Transverse colon (tissue), 4 donors: ENCODE results near the gene UBE2O. TPM values are rescaled to one million over a fixed set of nuclear protein-coding genes. Genes with fewer than 3 reads are reported as not detected.

Experiments
- DNase-seq: peaks from one replicate; pipeline ENCODE4 v3.0.0-alpha.2; 2019
- H3K27ac ChIP-seq, 4 donors: fragments of 200-600 bp; sonication (generic); 2 replicates each; pipeline ENCODE4 v1.5.1; 2016 to 2018; ENCODE audit warnings: inconsistent platforms in 4 of 4
- H3K27me3 ChIP-seq: fragments of 200-600 bp; sonication (generic); 2 replicates; pipeline ENCODE4 v1.5.1; 2017; ENCODE audit warnings: inconsistent platforms
- H3K36me3 ChIP-seq, 4 donors: fragments of 200-600 bp; sonication (generic); 2 replicates each; pipeline ENCODE4 v1.5.1; 2017 to 2019; ENCODE audit warnings: inconsistent platforms in 4 of 4
- H3K4me1 ChIP-seq, 4 donors: fragments of 200-600 bp; sonication (generic); 2 replicates each; pipeline ENCODE4 v1.5.1; 2017 to 2020; ENCODE audit warnings: inconsistent platforms in 4 of 4
- H3K4me3 ChIP-seq, 4 donors: fragments of 200-600 bp; sonication (generic); 1 replicate in 1 of 4; 2 replicates in 3 of 4; pipeline versions ENCODE4 v1.5.1 to v1.6.1; 2017 to 2019; ENCODE audit warnings: inconsistent platforms in 4 of 4
- H3K9me3 ChIP-seq, 2 donors: fragments of 200-600 bp; sonication (generic); 2 replicates each; pipeline ENCODE4 v1.5.1; 2017 to 2019; ENCODE audit warnings: inconsistent platforms in 2 of 2
- EP300 ChIP-seq: sonication (generic); formaldehyde crosslinking; IDR thresholded peaks from one replicate; pipeline ENCODE4 v1.6.1; 2017; ENCODE audit warnings: antibody characterized with exemption, low read depth
- POLR2A ChIP-seq: fragments of 450-650 bp; IDR thresholded peaks from one replicate; pipeline ENCODE4 v1.6.1; 2016; ENCODE audit warnings: antibody characterized with exemption, mild to moderate bottlenecking, moderate library complexity
- POLR2AphosphoS5 ChIP-seq, 3 donors: sonication (generic); formaldehyde crosslinking; IDR thresholded peaks; one replicate each; pipeline ENCODE4 v1.6.1; 2016; ENCODE audit warnings: antibody characterized with exemption in 3 of 3
- WGBS, 2 donors: methylation state at CpG; one replicate each; pipeline ENCODE4 v1.1.5; 2018; ENCODE audit warnings: low coverage in 1 of 2; 5-methylcytosine and 5-hydroxymethylcytosine counted together
- in situ Hi-C, 4 donors: fragments of 200-750 bp; cut with MboI; loops; one replicate each; pipeline versions ENCODE4 v1.15.0 to v1.15.1; 2017; ENCODE audit warnings: low sequenced_read_pairs in 3 of 4, low pct_ligation_motif_present in 1 of 4, low pct_unique_long_range_greater_than_20kb in 1 of 4
- intact Hi-C: fragments of 100-400 bp; cut with DNase I; formaldehyde crosslinking; loops from one replicate; pipeline ENCODE4 v1.15.1; 2023; ENCODE audit warnings: low total_unique reads
- total RNA-seq, 4 donors: library from RNA; depleted of rRNA; stranded (reverse); fragments of >200 nt; gene quantifications; one replicate each; pipeline ENCODE4 v1.1.0, GENCODE V29; 2016
- TF ChIP-seq, protein P1 (sequence below), 5 experiments: fragments of 200-600 bp in 3 of 5; fragments of 450-650 bp in 2 of 5; sonication (generic) in 3 of 5; IDR thresholded peaks; 1 replicate in 2 of 5; 2 replicates in 3 of 5; pipeline ENCODE4 v1.5.1; 2016 to 2017; ENCODE audit warnings: antibody characterized with exemption in 5 of 5, inconsistent platforms in 3 of 5, mild to moderate bottlenecking in 2 of 5, moderate library complexity in 1 of 5

UBE2O gene
- total RNA-seq, 4 donors from 2014 or later, result 9.8 to 28.8 (median 15.9) TPM

DNA sequence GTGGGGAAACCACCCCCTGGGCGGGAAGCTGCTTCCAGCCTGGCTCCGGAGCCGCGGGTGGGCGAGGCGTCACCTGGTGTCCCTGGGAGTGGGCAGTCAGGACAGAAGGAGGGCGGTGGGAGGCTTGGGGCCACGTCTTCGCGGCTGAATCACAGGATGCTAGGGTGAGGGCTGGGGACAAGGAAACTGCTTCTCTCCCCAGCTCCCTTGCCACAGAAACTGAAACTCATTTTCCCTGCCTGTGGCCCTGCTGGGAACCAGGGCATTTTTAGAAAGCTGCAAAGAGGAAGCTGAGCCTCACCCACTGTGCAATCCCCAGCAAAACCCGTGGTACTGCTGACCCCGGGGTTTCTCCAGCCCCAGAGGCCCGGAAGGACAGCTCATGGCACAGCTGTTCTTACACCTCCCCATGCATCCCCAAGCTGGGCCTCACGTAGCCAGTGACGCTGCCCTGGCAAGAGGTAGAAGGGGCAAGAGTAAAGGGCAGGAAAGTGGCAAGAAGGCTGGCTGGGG is 40.1 kb upstream of the UBE2O start:
- Histone ChIP-seq H3K4me3 (peak overlapping the region in 1 of 4 donors; percentile 23), H3K27ac (peak overlapping the region; percentile 77 to 86 (median 84)), H3K9me3 (no peaks in the 10 kb centered on the region), H3K36me3 (no peaks in the 10 kb centered on the region), H3K27me3 (no peaks in the 10 kb centered on the region), H3K4me1 (peaks cover 23 to 55% (median 48%) of the 10 kb centered on the region in 4 donors)
- TF ChIP-seq, protein P1, sequence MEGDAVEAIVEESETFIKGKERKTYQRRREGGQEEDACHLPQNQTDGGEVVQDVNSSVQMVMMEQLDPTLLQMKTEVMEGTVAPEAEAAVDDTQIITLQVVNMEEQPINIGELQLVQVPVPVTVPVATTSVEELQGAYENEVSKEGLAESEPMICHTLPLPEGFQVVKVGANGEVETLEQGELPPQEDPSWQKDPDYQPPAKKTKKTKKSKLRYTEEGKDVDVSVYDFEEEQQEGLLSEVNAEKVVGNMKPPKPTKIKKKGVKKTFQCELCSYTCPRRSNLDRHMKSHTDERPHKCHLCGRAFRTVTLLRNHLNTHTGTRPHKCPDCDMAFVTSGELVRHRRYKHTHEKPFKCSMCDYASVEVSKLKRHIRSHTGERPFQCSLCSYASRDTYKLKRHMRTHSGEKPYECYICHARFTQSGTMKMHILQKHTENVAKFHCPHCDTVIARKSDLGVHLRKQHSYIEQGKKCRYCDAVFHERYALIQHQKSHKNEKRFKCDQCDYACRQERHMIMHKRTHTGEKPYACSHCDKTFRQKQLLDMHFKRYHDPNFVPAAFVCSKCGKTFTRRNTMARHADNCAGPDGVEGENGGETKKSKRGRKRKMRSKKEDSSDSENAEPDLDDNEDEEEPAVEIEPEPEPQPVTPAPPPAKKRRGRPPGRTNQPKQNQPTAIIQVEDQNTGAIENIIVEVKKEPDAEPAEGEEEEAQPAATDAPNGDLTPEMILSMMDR (IDR thresholded peaks at IDR 0.05), result no peak
- TF ChIP-seq POLR2A (no peak), EP300 (no peak), POLR2AphosphoS5 (IDR thresholded peaks at IDR 0.05) (peak; percentile 7 to 30 (median 14))
- peak; percentile 79 for DNase-seq
- intact Hi-C loops, result no loop called here
- in situ Hi-C loops, result no loop called here
- WGBS, 2 donors, result 9 to 10% methylated on average over 2 to 15 of the region's 15 CpGs

DNA sequence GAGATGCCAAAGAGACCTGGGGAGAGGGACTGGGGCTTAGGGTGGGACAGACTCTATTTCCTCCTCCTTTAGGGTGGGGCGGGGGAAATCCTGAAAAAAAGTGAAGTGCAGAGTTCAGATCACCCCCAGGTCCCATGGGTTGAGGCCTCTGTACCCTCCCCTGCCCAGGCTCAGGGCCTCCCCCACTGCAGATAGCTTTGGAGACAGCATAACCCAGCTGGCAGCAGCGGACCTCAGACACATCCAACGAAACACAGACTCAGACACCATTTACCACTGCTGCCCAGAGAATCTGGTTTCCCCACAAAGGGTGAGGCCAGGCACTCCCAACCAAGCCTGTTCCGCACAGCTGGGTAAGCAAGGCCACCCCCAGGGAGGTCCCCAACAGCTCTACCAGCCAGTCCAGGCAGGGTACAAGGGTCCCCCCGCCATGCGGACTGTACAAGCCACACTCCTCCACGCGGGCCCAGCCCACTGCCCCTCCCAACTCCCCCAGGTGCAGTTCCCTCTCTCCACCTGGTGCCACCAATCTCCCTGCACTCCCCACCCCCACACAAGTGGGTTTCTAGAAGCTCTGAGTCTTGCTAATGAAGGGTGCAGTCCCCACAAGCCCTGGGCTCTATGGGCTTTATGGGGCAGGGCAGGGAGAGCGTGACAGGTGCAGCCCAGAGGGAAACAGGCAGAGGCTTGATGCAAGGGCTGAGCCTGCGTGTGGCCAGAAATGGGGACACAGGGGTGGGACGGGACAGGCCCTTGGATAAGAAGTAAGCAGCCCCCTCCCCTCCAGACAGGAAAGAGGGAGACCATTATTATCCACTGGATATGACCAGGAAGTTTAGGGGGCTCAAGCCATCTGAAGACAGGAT is 39.4 kb upstream of the UBE2O start:
- intact Hi-C loops, result no loop called here
- peak overlapping the region; percentile 77 to 86 (median 84) for H3K27ac ChIP-seq
- in situ Hi-C loops, result no loop called here
- H3K27me3 ChIP-seq, result no peaks in the 10 kb centered on the region
- TF ChIP-seq, protein P1 (IDR thresholded peaks at IDR 0.05), result no peak
- TF ChIP-seq EP300 (no peak), POLR2AphosphoS5 (IDR thresholded peaks at IDR 0.05) (peak in 1 of 3 donors; percentile 24), POLR2A (peak; percentile 26)
- peak overlapping the region in 1 of 4 donors; percentile 23 for H3K4me3 ChIP-seq
- DNase-seq, result peak; percentile 78
- peaks cover 19 to 48% (median 42%) of the 10 kb centered on the region in 4 donors for H3K4me1 ChIP-seq
- no peaks in the 10 kb centered on the region for H3K9me3 ChIP-seq
- 48% methylated on average over 10 of the region's 11 CpGs; no CpG with 5 or more reads in 1 of the 2 donors for WGBS, 2 donors
- H3K36me3 ChIP-seq, result no peaks in the 10 kb centered on the region

DNA sequence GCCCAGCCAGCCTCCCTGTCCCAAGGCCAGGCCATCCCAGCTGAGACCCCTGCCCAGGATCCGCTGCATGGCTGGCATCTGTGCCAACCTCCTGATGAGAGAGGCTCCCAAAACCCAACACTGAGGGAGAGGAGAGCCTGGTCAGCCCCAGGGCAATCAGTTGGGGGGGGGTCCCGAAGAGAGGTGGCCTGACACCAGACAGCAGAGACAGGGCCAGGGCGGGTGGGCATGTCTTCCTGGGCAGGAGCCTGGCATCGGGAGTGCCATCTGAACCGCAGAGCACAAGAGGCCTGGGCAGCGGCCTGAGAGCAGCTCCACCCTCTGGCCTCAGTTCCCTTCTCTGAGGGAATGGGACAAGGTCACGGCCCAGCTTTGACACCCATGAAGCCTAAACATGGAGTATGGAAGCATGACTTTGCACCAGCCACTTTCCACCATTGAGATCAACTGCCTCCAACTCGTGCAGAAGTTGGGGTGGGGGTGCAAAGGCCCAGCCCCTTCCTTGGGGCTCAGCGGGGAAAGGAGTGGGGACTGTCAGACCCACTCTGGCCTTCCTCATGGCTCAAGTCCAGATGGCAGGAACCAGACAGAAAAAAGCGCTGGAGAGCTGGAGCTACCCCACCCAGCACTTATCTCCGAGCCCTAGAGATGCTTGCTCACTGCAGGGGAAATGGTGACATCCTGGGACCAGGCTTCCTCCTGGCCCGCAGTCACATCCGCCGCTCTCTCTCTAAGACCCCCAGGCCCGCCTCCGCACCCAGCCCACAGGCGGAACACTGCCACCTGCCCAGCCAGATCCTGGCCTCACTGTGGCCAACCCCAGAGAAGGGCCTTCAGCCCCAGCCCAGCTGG is 38.5 kb upstream of the UBE2O start:
- no peaks in the 10 kb centered on the region for H3K36me3 ChIP-seq
- DNase-seq, result peak; percentile 32

More for the DNA sequence above, 38.5 kb upstream of the UBE2O start:
- Histone ChIP-seq H3K4me3 (no peak overlapping the region), H3K27me3 (no peaks in the 10 kb centered on the region), H3K27ac (peak overlapping the region; percentile 77 to 86 (median 84)), H3K9me3 (no peaks in the 10 kb centered on the region), H3K4me1 (peaks cover 19 to 48% (median 42%) of the 10 kb centered on the region in 4 donors)
- intact Hi-C loops (no loop called here), in situ Hi-C loops (no loop called here)
- no peak for TF ChIP-seq EP300
- no peak for TF ChIP-seq POLR2AphosphoS5 (IDR thresholded peaks at IDR 0.05)
- no peak for TF ChIP-seq POLR2A
- TF ChIP-seq, protein P1 (IDR thresholded peaks at IDR 0.05), result no peak
- 27 to 80% methylated on average over 2 to 16 of the region's 17 CpGs for WGBS, 2 donors
